NCI-H1092 treated with DMSO at 0.1 percent for 48 hours (cell line): ENCODE results near the gene MADCAM1.

Experiments
- DNase-seq: peaks from one replicate; lab custom pipeline; 2025; lab: John Stamatoyannopoulos, UW

Gene MADCAM1

DNA sequence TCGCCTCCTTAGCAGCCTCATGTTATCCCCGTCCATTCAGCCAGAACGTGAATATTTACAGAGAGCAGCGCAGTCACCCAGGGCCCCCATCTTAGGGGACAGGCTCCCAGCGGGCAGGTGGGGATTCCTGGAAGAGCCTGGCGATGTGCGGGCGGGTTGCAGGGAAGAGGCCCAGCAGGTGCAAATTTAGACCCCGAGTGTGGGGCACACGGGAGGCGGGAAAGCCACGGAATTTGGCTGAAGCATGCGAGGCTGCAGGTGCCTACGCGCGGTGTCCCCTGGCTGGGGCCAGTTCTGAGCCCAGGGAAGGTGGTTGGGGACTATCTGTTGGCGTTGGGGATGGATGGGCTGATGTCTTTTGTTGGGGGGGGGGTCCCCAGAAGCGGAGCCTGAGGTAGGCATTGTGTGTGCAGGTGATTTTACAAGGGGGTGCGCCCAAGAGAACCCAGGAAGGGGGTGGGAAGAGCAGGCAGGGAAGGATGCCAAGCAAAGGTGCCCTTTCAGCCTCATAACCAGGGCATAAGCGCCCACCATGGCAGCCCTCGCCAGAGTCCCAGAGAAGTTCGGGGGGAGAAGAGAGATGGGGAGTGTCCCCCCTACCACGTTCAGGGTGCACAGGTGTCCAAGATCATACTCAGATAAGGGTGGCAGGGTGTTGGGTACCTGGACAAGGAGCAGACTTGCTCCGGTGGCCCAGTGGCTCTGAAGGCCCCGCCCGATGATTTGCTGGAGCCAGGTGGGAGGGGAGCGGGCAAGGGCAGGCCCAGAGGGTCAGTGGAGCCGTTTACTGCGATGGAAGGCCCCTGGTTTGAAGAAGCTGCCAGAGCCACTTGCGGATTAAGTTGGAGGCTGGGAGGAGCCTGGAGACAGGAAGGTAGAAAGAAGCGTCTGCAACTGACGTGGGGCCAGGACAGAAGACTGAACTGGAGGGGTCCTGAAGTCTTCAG, 12.2 kb downstream of the MADCAM1 start:
- no peak for DNase-seq

DNA sequence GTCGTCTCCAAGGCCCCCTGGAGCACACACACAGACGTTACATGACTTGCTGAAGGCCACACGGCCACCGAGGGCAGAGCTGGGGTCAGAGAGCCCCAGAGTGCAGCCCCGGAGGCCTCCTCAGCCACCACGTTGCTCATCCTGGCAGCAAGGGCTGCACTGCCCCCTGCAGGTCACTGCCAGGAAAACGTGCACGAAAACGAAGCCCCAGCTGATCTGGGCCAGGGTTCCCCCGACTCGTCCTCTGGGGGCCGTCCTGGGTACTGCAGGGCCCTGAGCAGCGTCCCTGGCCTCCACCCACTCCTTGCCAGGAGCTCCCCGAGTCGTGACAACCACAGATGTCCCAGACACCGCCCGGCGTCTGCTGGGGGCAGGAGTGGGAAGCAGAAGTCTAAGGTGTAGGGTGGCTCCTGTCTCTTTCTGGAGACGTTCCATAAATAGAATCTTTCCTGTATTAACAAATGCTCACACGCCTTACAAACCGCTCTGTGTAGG, 14.4 kb downstream of the MADCAM1 start:
- peak; percentile 88 for DNase-seq

DNA sequence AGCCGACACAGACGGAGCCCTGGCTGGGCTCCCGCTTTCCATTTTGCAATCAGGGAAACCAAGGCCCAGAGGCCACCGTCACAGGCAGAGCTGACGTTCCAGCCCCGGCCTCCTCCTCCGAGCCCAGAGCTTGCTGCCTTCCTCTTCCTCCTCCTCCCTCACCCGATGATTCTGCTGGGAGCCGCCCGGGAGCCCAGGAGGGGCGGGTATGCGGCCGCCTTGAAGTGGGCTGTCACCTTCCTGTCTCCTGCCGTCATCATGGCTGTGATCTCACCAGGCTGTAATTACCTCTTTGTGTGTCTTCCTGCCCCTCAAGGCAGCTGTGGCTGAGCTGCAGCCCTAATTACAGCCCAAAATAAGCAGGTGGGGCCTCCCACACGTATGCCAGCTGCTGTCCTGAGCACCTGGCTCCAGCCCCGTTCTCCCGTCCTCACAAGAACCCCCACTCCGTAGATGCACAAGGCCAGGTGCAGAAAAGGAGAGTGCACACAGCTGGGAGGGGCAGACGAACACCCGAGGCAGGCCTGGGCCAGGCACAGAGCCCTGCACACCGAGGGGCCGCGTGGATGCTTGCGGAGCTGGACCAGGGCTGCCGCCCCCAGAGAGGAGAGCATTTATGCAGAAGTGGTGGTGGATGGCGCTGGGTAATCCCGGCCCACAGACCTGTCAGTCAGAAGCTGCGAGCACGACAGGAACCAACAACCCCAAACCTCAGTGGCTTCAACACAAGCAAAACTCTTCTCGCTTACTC, 15.0 kb downstream of the MADCAM1 start:
- DNase-seq: peak; percentile 91

DNA sequence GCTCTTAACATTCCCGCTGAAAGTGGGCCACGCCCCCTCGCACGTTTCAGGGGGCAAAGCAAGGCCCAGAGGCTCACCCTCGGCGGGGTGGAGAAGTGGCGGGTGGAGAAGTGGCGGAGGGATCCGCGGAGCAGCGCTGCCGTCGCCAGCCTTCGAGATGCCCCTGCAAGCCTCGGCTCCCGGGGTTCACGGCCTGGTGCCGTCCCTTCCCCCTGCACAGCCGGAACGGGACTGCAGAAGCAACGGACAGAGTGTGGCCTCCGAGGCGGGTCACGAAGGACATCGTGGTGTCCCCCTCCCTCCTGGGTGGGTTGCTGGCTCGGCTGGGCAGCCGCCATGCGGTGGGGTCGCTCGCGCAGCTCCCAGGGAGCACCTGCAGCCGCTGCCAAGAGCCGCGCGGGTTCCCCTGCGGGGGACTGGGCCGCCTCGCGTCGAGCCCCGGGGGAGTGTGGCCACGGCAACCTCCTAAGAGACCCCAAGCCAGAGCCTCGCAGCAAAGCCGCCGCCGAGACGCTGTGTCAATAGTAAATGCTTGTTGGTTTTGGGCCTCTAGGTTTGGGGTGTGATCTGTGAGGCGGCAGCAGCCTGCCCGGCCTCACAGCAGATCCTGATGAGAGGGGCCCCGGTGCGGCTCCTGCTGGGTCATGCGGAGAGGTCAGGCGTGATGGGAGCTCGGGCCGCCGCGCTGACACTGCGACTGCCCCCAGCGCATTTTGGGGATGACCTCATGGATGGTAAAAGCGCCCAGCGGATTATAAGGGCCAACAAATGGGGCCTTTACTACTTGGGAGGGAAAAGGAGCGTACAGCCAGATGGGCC, 16.5 kb downstream of the MADCAM1 start:
- DNase-seq: peak; percentile 28

DNA sequence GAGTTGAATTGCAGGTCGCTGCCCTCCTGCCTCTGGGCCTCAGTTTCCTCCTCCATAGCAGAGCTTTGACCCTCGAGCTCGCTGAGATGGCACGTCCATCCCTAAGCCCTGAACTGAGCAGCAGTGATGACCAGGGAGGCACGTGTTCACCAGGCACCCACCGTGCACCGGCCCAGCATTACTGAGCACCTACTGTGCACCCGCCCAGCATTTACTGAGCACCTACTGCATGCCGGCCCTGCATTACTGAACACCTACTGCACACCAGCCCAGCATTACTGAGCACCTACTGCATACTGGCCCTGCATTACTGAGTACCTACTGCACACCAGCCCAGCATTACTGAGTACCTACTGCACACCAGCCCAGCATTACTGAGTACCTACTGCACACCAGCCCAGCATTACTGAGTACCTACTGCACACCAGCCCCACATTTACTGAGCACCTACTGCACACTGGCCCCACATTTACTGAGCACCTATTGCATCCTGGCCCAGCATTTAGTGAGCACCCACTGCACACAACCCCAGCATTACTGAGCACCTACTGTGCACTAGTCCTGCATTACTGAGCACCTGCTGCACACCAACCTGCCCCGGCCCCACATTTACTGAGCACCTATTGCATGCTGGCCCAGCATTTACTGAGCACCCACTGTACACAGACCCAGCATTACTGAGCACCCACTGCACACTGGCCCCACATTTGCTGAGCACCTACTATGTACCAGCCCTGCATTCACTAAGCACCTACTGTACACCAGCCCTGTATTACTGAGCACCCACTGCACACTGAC, 17.3 kb downstream of the MADCAM1 start:
- DNase-seq: no peak

DNA sequence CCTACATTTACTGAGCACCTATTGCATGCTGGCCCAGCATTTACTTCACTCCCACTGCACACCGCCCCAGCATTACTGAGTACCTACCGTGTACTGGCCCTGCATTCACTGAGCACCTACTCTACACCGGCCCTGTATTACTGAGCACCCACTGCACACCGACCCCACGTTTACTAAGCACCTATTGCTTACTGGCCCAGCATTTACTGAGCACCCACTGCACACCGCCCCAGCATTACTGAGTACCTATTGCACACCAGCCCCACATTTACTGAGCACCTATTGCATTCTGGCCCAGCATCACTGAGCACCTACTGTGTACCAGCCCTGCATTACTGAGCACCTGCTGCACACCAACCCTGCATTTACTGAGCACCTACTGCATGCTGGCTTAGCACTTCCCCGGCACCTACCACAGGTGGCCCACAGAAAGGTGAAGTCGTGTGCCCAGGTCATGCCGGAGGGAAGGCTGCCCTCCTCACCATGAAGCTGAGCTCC, 17.9 kb downstream of the MADCAM1 start:
- no peak for DNase-seq

- no peak for DNase-seq
Measured at GRCh38 chr19:517721-518597, 21.7 kb downstream of the MADCAM1 start.

GRCh38 chr19:518598-519231, 22.4 kb downstream of the MADCAM1 start:
- DNase-seq: no peak

DNA sequence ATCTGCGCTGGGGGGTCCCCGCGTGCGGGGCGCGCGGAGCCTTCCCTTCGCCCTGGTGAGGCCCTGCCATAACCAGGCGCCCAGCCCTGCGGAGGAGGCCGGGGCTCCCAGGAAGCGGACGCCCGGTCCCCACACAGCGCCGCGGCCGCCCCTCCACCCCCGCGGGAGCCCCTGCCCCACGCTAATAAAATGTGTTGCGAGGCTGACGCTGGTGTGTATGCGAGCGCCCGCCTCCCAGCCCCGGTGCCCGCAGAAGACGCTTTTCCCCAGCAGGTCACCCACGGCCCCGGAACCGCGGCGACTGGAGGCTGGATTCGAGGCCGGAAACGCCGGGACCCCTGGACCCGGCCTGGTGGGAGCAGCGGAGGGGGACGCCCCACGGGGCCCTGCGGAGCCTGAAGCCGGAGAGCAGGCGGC, 23.2 kb downstream of the MADCAM1 start:
- DNase-seq: no peak

DNA sequence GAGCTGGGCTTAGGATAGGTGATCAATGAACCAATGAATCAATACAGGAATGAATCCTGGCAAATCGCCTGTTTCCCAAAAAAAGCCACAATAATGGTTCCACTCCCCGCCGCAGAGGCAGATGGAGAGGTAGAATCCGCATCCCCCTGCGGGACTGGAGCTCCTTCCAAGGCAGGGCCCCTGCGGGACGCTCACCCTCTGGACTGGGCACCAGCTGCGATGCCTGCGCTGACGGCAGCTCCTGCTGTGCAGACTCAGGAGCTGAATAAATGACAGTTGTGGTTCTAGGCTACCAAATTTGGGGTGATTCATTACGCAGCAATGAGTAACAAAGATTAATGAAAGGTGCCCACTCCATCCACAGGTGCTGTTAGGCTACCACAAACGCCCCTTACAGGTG, 26.4 kb downstream of the MADCAM1 start:
- DNase-seq: no peak

- peak; percentile 59 for DNase-seq
Measured at GRCh38 chr19:524062-524674, 27.9 kb downstream of the MADCAM1 start.

DNA sequence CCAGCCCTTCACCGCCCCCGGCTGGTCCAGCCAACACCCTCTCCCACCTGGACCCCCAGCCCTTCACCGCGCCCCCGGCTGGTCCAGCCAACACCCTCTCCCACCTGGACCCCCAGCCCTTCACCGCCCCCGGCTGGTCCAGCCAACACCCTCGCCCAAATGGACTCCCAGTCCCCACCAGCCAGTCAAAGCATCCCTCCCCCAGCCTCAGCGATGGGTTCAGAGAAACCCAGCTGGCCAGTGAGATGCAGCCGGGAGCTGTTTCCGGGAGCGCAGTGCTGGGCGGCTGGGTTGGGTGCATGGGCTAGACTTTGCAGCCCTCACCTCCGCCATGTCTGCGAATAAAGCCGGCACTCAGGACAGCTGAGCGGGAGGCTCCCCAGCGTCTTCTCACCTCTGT, 28.7 kb downstream of the MADCAM1 start:
- DNase-seq: no peak

DNA sequence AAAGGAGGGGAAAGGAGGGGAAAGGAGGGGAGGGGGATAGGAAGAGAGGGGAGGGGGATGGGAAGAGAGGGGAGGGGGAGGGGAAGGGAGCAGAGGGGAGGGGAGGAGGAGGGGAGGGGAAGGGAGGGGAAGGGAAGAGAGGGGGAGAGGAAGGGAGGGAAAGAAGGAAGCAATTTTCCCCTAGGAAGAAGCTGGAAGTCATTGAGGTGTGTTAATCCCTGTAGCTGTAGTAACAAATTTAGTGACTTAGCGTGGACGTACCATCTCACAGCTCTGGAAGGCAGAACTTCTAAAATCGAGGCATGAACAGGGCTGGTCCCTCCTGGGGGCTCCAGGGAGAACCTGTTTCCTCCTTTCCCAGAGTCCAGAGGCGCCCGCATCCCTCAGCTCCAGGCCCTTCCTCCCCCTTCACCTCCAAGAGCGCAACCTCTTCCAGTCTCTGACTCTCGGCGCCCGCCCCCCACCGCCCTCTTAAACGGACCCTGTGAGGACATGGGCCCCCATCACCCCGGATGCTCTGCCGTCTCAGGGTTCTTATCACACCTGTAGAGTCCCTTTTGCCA, 29.7 kb downstream of the MADCAM1 start:
- DNase-seq: no peak

DNA sequence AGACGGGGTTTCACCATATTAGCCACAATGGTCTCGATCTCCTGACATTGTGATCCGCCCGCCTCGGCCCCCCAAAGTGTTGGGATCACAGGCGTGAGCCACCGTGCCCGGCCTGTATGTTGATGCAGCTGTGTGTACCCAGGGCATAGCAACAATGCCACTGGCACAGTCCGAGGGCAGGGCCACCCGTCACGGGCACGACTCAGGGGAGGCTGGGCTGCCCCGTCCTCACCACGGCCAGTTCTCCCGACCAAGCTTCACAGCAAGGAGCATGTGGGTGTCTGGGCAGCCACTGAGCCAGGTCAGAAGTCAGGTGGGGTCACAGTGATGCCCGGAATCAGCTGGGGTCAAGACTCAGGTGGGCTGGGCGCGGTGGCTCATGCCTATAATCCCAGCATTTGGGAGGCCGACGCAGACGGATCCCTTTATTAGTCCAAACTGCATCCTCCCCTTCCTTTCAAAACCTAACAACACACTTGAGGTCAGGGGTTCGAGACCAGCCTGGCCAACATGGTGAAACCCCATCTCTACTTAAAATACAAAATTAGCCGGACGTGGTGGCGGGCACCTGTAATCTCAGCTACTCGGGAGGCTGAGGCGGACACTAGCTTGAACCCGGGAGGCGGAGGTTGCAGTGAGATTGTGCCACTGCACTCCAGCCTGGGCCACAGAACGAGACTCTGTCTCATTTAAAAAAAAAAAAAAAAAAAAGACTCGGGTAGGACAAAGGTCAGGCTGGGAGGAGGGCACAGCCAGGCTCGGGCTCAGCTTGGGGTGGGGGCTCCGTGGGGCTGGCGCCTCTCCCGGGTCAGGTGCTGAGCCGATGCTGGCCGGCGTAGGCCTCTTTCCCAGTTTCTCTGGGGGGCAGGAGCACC, 34.1 kb downstream of the MADCAM1 start:
- no peak for DNase-seq

GRCh38 chr19:531009-531752, 34.9 kb downstream of the MADCAM1 start:
- peak; percentile 84 for DNase-seq

DNA sequence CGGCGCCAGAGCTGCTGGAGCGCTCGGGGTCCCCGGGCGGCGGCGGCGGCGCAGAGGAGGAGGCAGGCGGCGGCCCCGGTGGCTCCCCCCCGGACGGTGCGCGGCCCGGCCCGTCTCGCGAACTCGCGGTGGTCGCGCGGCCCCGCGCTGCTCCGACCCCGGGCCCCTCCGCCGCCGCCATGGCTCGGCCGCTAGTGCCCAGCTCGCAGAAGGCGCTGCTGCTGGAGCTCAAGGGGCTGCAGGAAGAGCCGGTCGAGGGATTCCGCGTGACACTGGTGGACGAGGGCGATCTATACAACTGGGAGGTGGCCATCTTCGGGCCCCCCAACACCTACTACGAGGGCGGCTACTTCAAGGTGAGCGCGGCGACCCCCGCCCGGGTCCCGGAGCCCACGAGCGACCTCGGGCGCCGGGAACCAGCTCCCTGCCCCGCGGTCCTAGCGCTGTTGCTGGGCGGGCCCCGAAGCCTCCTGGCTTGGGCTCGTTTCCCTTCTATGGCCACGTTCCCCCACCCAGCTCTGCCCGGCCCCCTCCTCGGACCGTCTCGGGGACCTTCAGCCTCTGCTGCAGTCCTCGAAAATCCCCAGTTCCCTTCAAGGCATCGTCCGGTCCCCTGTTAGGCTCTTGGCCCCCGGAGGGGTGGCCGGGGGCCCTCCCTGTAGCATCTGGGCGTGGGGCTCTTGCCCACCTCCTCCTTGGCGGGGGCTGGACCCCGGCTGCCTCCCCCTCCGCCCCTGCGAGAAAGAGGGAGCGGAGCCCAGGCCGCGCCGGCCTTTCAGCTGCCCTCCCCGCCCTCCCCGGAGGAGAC, 35.7 kb downstream of the MADCAM1 start, which contains the start of gene CDC34:
TSS of gene CDC34 (plus strand) at position 8 of the 808 bp plus-strand sequence. CDS start at position 180, 172 bp downstream.
- no peak for DNase-seq
